SK-N-SH (cell line): ENCODE results near the gene CXCL3.

Source experiments
- ELF1 ChIP-seq: IDR thresholded peaks from 2 replicates; pipeline ENCODE4 v1.4.0; 2012
- EP300 ChIP-seq, 2 experiments: IDR thresholded peaks; 2 replicates each; pipeline versions ENCODE4 v1.4.0 to v1.6.1; 2012; ENCODE audit warnings: borderline replicate concordance in 1 of 2, low read depth in 1 of 2, low read length in 1 of 2
- FOSL2 ChIP-seq: IDR thresholded peaks from 2 replicates; pipeline ENCODE4 v1.4.0; 2012; ENCODE audit warnings: low read depth, mild to moderate bottlenecking, moderate library complexity, borderline replicate concordance
- FOXJ3 ChIP-seq: sonication (generic); formaldehyde crosslinking; IDR thresholded peaks from 2 replicates; pipeline ENCODE4 v1.5.1; 2020; ENCODE audit warnings: mild to moderate bottlenecking, missing genetic modification reagents
- JUND ChIP-seq: IDR thresholded peaks from 2 replicates; pipeline ENCODE4 v1.4.0; 2012
- MXI1 ChIP-seq: IDR thresholded peaks from 2 replicates; pipeline ENCODE4 v1.6.1; 2012; ENCODE audit warnings: mild to moderate bottlenecking, low read depth, low read length, improper control_type of control experiment
- POLR2AphosphoS5 ChIP-seq: IDR thresholded peaks from 2 replicates; pipeline ENCODE4 v1.6.1; 2012; ENCODE audit warnings: low read depth, low read length
- RCOR1 ChIP-seq: fragments of 150-350 bp; IDR thresholded peaks from 2 replicates; pipeline ENCODE4 v1.6.1; 2017; ENCODE audit warnings: antibody characterized with exemption, low read length
- TAF1 ChIP-seq: IDR thresholded peaks from 2 replicates; pipeline ENCODE4 v1.6.1; 2012; ENCODE audit warnings: low read depth, mild to moderate bottlenecking, low read length, moderate library complexity, borderline replicate concordance
- TCF12 ChIP-seq: IDR thresholded peaks from 2 replicates; pipeline ENCODE4 v1.4.0; 2012
- TF ChIP-seq, protein P1 (sequence below): fragments of 200-600 bp; sonication (generic); IDR thresholded peaks from 2 replicates; pipeline ENCODE4 v1.6.1; 2017; ENCODE audit warnings: antibody characterized with exemption, mild to moderate bottlenecking, moderate library complexity
- TF ChIP-seq, protein P2 (sequence below): IDR thresholded peaks from 2 replicates; pipeline ENCODE4; 2012
- TF ChIP-seq, protein P3 (sequence below): IDR thresholded peaks from 2 replicates; pipeline ENCODE4 v1.4.0; 2012; ENCODE audit warnings: low read depth, borderline replicate concordance

DNA sequence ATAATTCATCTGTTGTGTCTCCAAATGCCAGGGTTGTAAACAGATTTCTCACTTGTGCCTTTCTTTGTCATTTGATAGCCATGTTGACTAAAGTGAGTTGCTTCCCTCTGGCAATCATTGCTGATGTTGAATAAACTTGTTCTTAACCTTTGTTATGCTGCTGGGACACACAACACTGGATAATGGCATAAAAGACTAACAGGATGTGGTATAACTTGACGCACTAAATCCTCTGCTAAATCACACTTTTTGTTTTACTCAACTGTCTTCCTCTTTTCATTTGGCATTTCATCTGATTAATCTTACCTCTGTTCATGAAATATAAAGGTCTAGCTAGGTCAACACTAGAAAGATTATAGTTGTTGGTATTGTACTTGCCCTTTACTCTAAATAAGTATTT, 22.4 kb downstream of the CXCL3 start:
- TF ChIP-seq, protein P1, sequence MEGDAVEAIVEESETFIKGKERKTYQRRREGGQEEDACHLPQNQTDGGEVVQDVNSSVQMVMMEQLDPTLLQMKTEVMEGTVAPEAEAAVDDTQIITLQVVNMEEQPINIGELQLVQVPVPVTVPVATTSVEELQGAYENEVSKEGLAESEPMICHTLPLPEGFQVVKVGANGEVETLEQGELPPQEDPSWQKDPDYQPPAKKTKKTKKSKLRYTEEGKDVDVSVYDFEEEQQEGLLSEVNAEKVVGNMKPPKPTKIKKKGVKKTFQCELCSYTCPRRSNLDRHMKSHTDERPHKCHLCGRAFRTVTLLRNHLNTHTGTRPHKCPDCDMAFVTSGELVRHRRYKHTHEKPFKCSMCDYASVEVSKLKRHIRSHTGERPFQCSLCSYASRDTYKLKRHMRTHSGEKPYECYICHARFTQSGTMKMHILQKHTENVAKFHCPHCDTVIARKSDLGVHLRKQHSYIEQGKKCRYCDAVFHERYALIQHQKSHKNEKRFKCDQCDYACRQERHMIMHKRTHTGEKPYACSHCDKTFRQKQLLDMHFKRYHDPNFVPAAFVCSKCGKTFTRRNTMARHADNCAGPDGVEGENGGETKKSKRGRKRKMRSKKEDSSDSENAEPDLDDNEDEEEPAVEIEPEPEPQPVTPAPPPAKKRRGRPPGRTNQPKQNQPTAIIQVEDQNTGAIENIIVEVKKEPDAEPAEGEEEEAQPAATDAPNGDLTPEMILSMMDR, result no peak
- TF ChIP-seq EP300 (IDR thresholded peaks at IDR 0.05; ENCODE audit: borderline replicate concordance in 1 of 2, low read depth in 1 of 2, low read length in 1 of 2), result no peak
- TF ChIP-seq TCF12, result no peak
- no peak for TF ChIP-seq POLR2AphosphoS5
- TF ChIP-seq RCOR1, result no peak
- no peak for TF ChIP-seq TAF1
- no peak for TF ChIP-seq MXI1
- TF ChIP-seq FOSL2, result no peak
- TF ChIP-seq JUND, result no peak
- TF ChIP-seq, protein P2, sequence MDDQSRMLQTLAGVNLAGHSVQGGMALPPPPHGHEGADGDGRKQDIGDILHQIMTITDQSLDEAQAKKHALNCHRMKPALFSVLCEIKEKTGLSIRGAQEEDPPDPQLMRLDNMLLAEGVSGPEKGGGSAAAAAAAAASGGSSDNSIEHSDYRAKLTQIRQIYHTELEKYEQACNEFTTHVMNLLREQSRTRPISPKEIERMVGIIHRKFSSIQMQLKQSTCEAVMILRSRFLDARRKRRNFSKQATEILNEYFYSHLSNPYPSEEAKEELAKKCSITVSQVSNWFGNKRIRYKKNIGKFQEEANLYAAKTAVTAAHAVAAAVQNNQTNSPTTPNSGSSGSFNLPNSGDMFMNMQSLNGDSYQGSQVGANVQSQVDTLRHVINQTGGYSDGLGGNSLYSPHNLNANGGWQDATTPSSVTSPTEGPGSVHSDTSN, result no peak
- TF ChIP-seq FOXJ3 (CRISPR knock-in tag), result no peak
- TF ChIP-seq, protein P3, sequence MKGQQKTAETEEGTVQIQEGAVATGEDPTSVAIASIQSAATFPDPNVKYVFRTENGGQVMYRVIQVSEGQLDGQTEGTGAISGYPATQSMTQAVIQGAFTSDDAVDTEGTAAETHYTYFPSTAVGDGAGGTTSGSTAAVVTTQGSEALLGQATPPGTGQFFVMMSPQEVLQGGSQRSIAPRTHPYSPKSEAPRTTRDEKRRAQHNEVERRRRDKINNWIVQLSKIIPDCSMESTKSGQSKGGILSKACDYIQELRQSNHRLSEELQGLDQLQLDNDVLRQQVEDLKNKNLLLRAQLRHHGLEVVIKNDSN, result no peak
- TF ChIP-seq ELF1, result no peak
